ENCODE data around the gene GRID2.
A peak's percentile ranks its signal among the peaks of the same experiment; 100 is the strongest.

DNA sequence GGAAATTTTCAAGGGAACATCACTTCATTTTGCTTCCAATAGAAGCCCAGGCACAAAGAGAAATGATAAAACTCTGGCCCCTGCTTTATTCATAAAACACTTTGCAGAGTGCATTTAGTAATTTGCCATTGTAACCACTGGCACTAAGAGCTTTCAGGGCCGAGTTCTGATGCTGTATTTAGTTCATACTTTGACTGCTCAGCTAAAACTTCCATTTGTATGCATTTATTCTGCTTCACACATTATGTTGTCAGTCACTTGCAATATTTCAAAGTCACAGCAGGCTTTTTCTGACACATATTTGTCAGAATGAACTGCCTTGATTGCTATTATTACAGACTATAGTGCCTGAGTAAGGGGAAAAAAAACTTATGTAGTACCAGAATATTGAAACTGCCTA is 1350.4 kb downstream of the GRID2 start:
- TF ChIP-seq, protein P1, sequence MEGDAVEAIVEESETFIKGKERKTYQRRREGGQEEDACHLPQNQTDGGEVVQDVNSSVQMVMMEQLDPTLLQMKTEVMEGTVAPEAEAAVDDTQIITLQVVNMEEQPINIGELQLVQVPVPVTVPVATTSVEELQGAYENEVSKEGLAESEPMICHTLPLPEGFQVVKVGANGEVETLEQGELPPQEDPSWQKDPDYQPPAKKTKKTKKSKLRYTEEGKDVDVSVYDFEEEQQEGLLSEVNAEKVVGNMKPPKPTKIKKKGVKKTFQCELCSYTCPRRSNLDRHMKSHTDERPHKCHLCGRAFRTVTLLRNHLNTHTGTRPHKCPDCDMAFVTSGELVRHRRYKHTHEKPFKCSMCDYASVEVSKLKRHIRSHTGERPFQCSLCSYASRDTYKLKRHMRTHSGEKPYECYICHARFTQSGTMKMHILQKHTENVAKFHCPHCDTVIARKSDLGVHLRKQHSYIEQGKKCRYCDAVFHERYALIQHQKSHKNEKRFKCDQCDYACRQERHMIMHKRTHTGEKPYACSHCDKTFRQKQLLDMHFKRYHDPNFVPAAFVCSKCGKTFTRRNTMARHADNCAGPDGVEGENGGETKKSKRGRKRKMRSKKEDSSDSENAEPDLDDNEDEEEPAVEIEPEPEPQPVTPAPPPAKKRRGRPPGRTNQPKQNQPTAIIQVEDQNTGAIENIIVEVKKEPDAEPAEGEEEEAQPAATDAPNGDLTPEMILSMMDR (IDR thresholded peaks at IDR 0.05; ENCODE audit: poor library complexity, severe bottlenecking), result no peak
- TF ChIP-seq POLR2AphosphoS5 (IDR thresholded peaks at IDR 0.05) (peak; percentile 76), EZH2 (IDR thresholded peaks at IDR 0.05; ENCODE audit: borderline replicate concordance, insufficient read depth, low read length, poor library complexity, severe bottlenecking) (no peak), EP300 (conservative IDR thresholded peaks at IDR 0.05; ENCODE audit: poor library complexity, severe bottlenecking) (peak; percentile 100), RAD21 (conservative IDR thresholded peaks at IDR 0.05) (peak; percentile 48)

Measured in neural cell (in vitro differentiated cells).